GM21367 (cell line): ENCODE measurements around the gene DOCK4.
A peak's percentile ranks its signal among the peaks of the same experiment; 100 is the strongest.

ENCODE experiments used
- ATAC-seq: cut with Tn5 transposase; IDR thresholded peaks from one replicate; pipeline ENCODE4 v1.9.1; 2021; ENCODE audit not compliant: unreplicated experiment

Gene DOCK4

GRCh38 chr7:111865430-111865829 is 340.8 kb downstream of the DOCK4 start:
- ATAC-seq = no peak

- no peak for ATAC-seq
These were observed 341.8 kb downstream of the DOCK4 start for GRCh38 chr7:111864291-111864976.

- no peak for ATAC-seq
These were observed 342.9 kb downstream of the DOCK4 start for GRCh38 chr7:111863269-111863668.

GRCh38 chr7:111860248-111860647 is 346.0 kb downstream of the DOCK4 start:
- ATAC-seq = no peak

GRCh38 chr7:111858331-111858730 is 347.9 kb downstream of the DOCK4 start:
- ATAC-seq = no peak

- no peak for ATAC-seq
These were observed 350.4 kb downstream of the DOCK4 start for GRCh38 chr7:111855842-111856227.

GRCh38 chr7:111855161-111855841 is 350.9 kb downstream of the DOCK4 start:
- peak; percentile 63 for ATAC-seq

GRCh38 chr7:111853201-111853990 is 352.8 kb downstream of the DOCK4 start:
- ATAC-seq = no peak

GRCh38 chr7:111852081-111852480 is 354.1 kb downstream of the DOCK4 start:
- ATAC-seq = no peak

GRCh38 chr7:111846898-111847297 is 359.3 kb downstream of the DOCK4 start:
- no peak for ATAC-seq

GRCh38 chr7:111845853-111846252 is 360.3 kb downstream of the DOCK4 start:
- ATAC-seq = no peak

- ATAC-seq = no peak
These were observed 361.1 kb downstream of the DOCK4 start for GRCh38 chr7:111844904-111845671.

GRCh38 chr7:111842491-111842890 is 363.7 kb downstream of the DOCK4 start:
- ATAC-seq = no peak

- no peak for ATAC-seq
These were observed 364.5 kb downstream of the DOCK4 start for GRCh38 chr7:111841596-111842205.

- ATAC-seq = no peak
These were observed 365.7 kb downstream of the DOCK4 start for GRCh38 chr7:111840528-111840927.

- no peak for ATAC-seq
These were observed 366.9 kb downstream of the DOCK4 start for GRCh38 chr7:111839261-111839660.

GRCh38 chr7:111836592-111836991 is 369.6 kb downstream of the DOCK4 start:
- ATAC-seq = no peak

GRCh38 chr7:111835066-111835465 is 371.1 kb downstream of the DOCK4 start:
- no peak for ATAC-seq

GRCh38 chr7:111834367-111834766 is 371.8 kb downstream of the DOCK4 start:
- no peak for ATAC-seq

- no peak for ATAC-seq
These were observed 372.7 kb downstream of the DOCK4 start for GRCh38 chr7:111833466-111833865.

- no peak for ATAC-seq
These were observed 374.0 kb downstream of the DOCK4 start for GRCh38 chr7:111832174-111832573.
